Effector memory CD4-positive, alpha-beta T cell (primary cell): Measurements from ENCODE around the gene VLDLR.

Experiments
- DNase-seq, 3 donors: peaks; one replicate each; pipeline ENCODE4 v3.0.0-alpha.2; 2020
- H3K27ac ChIP-seq: 2 replicates; pipeline ENCODE4 v1.7.0; 2013; ENCODE audit warnings: mild to moderate bottlenecking, low read length, moderate library complexity; ENCODE audit not compliant: insufficient read depth, poor library complexity, severe bottlenecking
- H3K27me3 ChIP-seq: replicated peaks from 2 replicates; pipeline ENCODE4 v1.7.0; 2013; ENCODE audit warnings: mild to moderate bottlenecking, low read length; ENCODE audit not compliant: insufficient read depth, control insufficient read depth, poor library complexity, severe bottlenecking
- H3K36me3 ChIP-seq: 2 replicates; pipeline ENCODE4 v1.7.0; 2013; ENCODE audit warnings: mild to moderate bottlenecking, low read length, moderate library complexity; ENCODE audit not compliant: control insufficient read depth, insufficient read depth
- H3K4me1 ChIP-seq: 2 replicates; pipeline ENCODE4 v1.7.0; 2013; ENCODE audit warnings: low read length, mild to moderate bottlenecking; ENCODE audit not compliant: control insufficient read depth, insufficient read depth, poor library complexity, severe bottlenecking
- H3K4me3 ChIP-seq: 2 replicates; pipeline ENCODE4 v1.7.0; 2013; ENCODE audit warnings: low read length, low read depth, mild to moderate bottlenecking; ENCODE audit not compliant: insufficient read depth, poor library complexity, severe bottlenecking
- H3K9me3 ChIP-seq: 2 replicates; pipeline ENCODE4 v1.7.0; 2013; ENCODE audit warnings: mild to moderate bottlenecking, low read length, moderate library complexity; ENCODE audit not compliant: control insufficient read depth

VLDLR gene

DNA sequence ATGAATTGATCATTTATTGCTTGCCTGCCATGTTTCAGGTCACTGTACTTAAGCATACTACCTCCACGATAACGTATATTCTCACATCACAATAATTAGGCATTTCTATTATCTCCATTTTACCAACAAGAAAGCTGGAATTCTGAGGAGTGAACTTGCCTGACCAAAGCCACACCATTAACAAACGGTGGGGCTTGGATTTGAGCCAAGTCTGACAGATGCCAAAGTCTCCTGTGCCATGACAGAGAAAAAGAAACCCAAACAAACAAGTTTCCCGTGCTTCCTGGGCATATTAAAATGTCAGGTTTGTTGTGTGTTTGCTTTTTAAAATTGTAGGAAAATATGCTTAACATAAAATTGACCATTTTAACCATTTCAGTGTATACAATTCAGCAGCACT, 54.9 kb downstream of the VLDLR start:
- H3K4me1 ChIP-seq, result no peaks in the 10 kb centered on the region

DNA sequence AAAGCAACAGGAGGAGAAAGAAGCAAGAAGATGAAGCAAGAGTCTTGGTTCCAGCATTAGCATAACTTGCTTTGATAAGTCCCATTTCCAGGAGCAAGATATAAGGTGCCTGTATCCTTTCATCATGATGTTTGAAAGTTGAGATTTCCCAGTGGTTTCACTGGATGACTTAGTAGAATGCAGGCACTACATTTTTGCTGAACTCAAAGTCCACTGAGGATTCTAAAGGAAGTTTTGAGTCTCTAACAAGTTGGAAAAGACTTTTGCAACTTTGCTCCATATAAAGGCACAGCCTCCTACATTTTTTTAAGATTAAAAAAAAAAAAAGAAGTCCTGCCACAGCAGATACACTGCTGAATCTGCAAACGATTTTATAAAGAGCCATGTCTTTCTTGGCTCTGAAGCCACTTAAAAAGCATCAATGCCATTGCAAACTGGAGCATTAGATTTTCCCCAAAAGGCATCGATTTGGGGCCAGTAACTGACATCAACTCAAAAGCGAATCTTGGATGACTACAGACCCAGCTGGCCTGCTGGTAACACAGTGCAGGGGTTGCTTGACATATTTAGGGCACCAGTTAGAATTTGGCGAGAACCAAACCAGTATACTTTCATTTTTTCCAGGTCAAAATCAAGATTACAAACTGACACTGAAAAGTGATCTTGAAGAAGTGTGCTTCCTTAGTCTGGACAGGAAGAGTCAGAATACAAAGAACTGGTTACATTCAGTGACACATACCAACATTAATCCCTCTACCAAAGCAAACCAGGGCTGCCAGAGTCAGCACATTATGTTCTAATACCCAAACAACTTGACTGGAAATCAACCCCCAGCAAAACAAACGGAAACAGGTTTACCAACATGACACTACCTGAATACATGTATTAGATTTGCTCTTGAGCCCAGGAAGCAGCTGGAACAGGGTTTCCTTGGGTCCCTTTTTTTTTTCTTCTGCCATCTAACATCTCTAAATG, 56.6 kb downstream of the VLDLR start:
- Histone ChIP-seq H3K36me3 (no peaks in the 10 kb centered on the region), H3K27ac (no peak overlapping the region)
- no peak for DNase-seq

More for the DNA sequence above, 54.9 kb downstream of the VLDLR start:
- H3K36me3 ChIP-seq, result no peaks in the 10 kb centered on the region
- DNase-seq, result no peak
- H3K9me3 ChIP-seq, result no peaks in the 10 kb centered on the region
- H3K4me3 ChIP-seq, result no peak overlapping the region
- no peak overlapping the region for H3K27ac ChIP-seq
- H3K27me3 ChIP-seq, result no peaks in the 10 kb centered on the region

DNA sequence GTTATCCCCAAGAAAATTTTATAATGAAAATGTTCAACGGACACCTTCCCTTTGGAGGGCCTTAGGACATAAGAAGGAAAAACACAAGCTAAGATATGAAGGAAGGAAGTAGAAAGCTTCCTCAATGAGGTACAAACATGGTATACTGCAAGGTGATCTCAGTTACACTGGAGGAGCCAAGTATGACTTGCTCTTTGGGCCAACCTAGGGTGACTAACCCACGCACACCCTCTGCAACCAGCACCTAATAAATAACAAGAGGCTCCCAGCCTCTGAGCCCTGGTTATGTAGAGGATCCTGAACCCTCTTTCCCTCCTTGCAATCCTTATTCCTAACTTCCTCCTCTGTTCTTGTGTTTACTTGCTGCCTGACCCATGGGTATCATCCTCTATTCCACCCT, 57.4 kb downstream of the VLDLR start:
- no peaks in the 10 kb centered on the region for H3K9me3 ChIP-seq
- H3K36me3 ChIP-seq, result no peaks in the 10 kb centered on the region
- no peak for DNase-seq
- H3K4me1 ChIP-seq, result no peaks in the 10 kb centered on the region
- no peak overlapping the region for H3K4me3 ChIP-seq
- H3K27me3 ChIP-seq, result no peaks in the 10 kb centered on the region
- no peak overlapping the region for H3K27ac ChIP-seq

More for the DNA sequence above, 56.6 kb downstream of the VLDLR start:
- Histone ChIP-seq H3K4me3 (no peak overlapping the region), H3K9me3 (no peaks in the 10 kb centered on the region), H3K27me3 (no peaks in the 10 kb centered on the region), H3K4me1 (no peaks in the 10 kb centered on the region)

DNA sequence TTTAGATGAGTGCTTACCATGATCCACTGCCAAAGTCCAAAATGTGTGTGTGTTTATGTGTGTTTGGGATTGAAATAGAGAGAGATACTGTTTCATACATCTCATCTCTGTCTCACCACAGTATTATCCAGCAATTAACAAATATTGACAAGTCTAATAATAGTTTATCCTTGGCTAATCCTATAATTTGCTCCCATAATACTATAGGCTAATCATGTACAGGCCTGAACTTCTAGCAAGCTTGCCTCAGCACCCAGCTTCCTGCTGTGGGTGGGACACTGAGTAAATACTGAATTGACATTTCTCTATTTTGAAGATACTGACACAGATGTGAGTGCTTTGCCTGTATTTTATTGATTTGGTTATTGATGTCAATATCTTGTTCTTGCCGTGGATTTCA, 60.4 kb downstream of the VLDLR start:
- Histone ChIP-seq H3K4me3 (no peak overlapping the region), H3K4me1 (no peaks in the 10 kb centered on the region), H3K9me3 (no peaks in the 10 kb centered on the region), H3K36me3 (no peaks in the 10 kb centered on the region), H3K27ac (no peak overlapping the region), H3K27me3 (no peaks in the 10 kb centered on the region)
- no peak for DNase-seq

DNA sequence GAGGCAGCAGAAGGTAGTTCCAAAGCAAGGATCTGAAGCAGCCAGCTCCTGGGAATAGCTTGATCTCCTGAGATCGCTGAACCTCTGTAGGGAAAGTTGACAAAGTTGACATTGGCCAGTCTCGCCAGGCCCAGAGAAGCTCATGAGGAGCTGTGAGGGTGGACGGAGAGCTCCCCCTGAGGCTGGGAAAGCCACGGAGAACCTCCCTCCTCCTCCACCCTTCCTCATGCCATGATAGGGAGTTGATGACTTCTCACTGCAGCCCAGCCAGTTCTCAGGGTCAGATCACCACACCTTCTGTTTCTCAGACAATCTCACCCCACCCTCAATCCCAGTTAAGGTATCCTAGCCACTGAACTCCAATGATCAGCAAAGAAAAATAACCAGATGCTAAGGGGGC, 65.3 kb downstream of the VLDLR start:
- Histone ChIP-seq H3K4me1 (no peaks in the 10 kb centered on the region), H3K4me3 (no peak overlapping the region), H3K27ac (no peak overlapping the region), H3K9me3 (no peaks in the 10 kb centered on the region), H3K27me3 (no peaks in the 10 kb centered on the region), H3K36me3 (no peaks in the 10 kb centered on the region)
- no peak for DNase-seq

DNA sequence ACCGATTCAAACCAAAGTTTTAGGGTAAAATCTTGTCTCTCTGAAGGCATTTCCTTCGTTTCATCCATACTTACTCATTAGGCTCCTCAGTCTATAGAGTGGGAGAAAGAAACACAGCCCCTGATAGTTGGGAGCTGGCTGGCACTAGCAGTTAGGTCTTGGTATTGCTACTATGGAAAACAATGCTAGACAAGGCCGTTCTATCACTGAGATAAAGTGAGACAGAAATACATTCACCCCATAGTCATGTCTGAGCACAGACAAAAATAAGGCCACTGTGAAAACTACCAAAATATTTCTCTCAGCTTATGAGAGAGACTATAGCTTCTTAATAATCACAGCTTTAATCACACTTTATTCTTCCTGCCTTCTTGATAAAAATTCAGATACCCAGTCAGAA, 67.0 kb downstream of the VLDLR start:
- no peaks in the 10 kb centered on the region for H3K9me3 ChIP-seq
- H3K36me3 ChIP-seq, result no peaks in the 10 kb centered on the region
- no peak for DNase-seq
- no peaks in the 10 kb centered on the region for H3K27me3 ChIP-seq
- H3K4me1 ChIP-seq, result no peaks in the 10 kb centered on the region
- no peak overlapping the region for H3K4me3 ChIP-seq
- H3K27ac ChIP-seq, result no peak overlapping the region

DNA sequence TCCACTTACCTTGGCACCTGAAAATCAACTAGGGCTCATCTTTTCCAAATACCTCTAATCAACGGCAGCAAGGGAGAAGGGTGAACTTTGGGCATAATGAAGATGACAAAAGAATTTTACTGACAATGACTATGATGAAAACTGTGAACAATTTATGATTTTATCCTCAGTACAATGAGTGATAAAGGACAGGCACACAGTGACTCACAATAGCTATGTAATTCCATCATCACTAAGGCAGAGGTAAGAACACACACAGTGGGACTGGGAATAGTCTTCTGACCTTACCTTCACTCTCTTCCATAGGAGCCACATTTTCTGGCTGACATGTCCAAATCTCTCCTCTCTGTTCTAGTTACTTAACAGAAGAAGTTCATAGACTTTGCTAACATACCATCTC, 69.6 kb downstream of the VLDLR start:
- H3K9me3 ChIP-seq, result no peaks in the 10 kb centered on the region
- no peak for DNase-seq
- H3K27me3 ChIP-seq, result no peaks in the 10 kb centered on the region
- no peaks in the 10 kb centered on the region for H3K36me3 ChIP-seq
- H3K27ac ChIP-seq, result no peak overlapping the region
- no peaks in the 10 kb centered on the region for H3K4me1 ChIP-seq
- H3K4me3 ChIP-seq, result no peak overlapping the region

DNA sequence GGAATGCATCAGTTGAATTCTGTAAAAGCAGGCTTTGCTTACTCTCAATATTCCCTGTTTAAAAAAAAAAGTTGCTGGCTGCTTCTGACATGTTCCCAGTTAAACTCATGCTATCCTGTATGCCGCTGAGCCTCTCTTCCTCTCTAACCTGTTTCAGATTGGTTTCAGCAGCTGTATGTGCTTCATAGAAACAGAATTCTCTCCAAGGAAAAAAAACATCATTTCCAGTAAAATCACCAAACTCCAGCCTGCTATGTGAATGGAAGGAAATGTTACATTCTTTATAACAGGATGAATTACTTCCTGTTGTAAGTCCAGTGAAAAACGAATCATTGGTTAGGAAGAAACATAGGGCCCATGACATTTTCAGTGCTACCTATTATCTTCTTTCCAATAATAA, 70.0 kb downstream of the VLDLR start:
- Histone ChIP-seq H3K36me3 (no peaks in the 10 kb centered on the region), H3K9me3 (no peaks in the 10 kb centered on the region), H3K27ac (no peak overlapping the region), H3K4me1 (no peaks in the 10 kb centered on the region), H3K27me3 (no peaks in the 10 kb centered on the region), H3K4me3 (no peak overlapping the region)
- DNase-seq, result no peak

DNA sequence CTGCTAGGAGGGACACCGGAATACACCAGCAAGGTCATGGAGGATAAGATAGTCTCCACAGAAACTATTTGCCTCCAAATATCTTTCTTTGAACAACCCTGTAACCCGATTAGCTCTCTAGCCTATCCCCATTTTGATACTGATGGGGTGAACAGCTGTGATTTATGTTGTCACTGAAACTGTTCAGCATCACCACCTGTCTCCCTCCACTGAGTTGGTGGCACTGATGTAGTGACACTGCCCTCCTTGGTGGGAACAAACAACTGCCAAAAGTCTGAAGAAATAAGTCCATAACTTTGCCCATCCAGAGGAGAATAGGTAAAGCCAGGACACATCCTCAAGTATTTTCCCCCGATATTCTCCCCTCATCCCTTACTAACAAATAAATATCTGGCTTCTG, 71.5 kb downstream of the VLDLR start:
- no peak for DNase-seq

DNA sequence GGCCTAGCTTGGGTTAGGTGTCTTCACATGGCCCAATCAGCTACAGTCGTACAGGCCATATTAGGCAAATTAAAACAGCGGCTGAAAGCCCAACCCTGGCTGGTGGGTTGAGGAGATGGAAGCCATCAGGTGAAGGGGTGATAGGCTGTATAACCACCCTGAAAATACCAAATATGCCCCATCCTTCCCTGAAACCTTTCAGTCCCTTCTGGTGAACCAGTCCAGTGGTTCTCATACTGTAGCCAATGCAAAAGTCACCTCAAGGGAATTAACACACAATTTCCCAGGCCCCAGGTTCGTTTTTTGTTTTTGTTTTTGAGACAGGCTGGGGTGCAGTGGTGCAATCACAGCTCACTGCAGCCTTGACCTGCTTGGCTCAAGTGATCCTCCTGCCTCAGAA, 75.9 kb downstream of the VLDLR start:
- Histone ChIP-seq H3K4me1 (no peaks in the 10 kb centered on the region), H3K36me3 (no peaks in the 10 kb centered on the region), H3K4me3 (no peak overlapping the region), H3K27ac (no peak overlapping the region), H3K27me3 (no peaks in the 10 kb centered on the region), H3K9me3 (no peaks in the 10 kb centered on the region)
- DNase-seq, result no peak

More for the DNA sequence above, 71.5 kb downstream of the VLDLR start:
- Histone ChIP-seq H3K27ac (no peak overlapping the region), H3K27me3 (no peaks in the 10 kb centered on the region), H3K9me3 (no peaks in the 10 kb centered on the region), H3K4me1 (no peaks in the 10 kb centered on the region), H3K4me3 (no peak overlapping the region), H3K36me3 (no peaks in the 10 kb centered on the region)
